GM19043 (cell line): Measurements from ENCODE around the gene ELAVL1.
A peak's percentile ranks its signal among the peaks of the same experiment; 100 is the strongest.
"Not testable (repeated sequence)": the region's sequence is repeated elsewhere in the genome, so short reads cannot be mapped to it uniquely, and the experiment has no call there.

ENCODE experiments used
- ATAC-seq: cut with Tn5 transposase; IDR thresholded peaks from one replicate; pipeline ENCODE4 v1.9.1; 2021; ENCODE audit warnings: low read depth; ENCODE audit not compliant: unreplicated experiment

The ELAVL1 gene

GRCh38 chr19:8005534-8006256, at the start of gene ELAVL1:
TSS of gene ELAVL1 (minus strand) at chr19:8005641. CDS start at chr19:7991815, 13,826 bp downstream.
- ATAC-seq, result peak; percentile 65

GRCh38 chr19:8054169-8054568, 48.7 kb upstream of the ELAVL1 start:
- no peak for ATAC-seq

- no peak for ATAC-seq
Measured at GRCh38 chr19:8052464-8052859, 47.0 kb upstream of the ELAVL1 start, which contains the start of gene CCL25. TSS of gene CCL25 (plus strand) at chr19:8052760. CDS start at chr19:8053050, 290 bp downstream.

GRCh38 chr19:8050274-8051096, 45.0 kb upstream of the ELAVL1 start:
- ATAC-seq, result peak; percentile 73

- no peak for ATAC-seq
Measured at GRCh38 chr19:8046569-8047165, 41.2 kb upstream of the ELAVL1 start.

GRCh38 chr19:8045872-8046568, 40.6 kb upstream of the ELAVL1 start:
- no peak for ATAC-seq

GRCh38 chr19:8044018-8044417, 38.6 kb upstream of the ELAVL1 start:
- ATAC-seq, result no peak

GRCh38 chr19:8042900-8043299, 37.5 kb upstream of the ELAVL1 start:
- no peak for ATAC-seq

GRCh38 chr19:8041531-8041931, 36.1 kb upstream of the ELAVL1 start:
- ATAC-seq, result no peak

GRCh38 chr19:8039231-8039630, 33.8 kb upstream of the ELAVL1 start:
- ATAC-seq, result no peak

- ATAC-seq, result no peak
Measured at GRCh38 chr19:8038815-8039214, 33.4 kb upstream of the ELAVL1 start.

GRCh38 chr19:8036434-8037099, 31.1 kb upstream of the ELAVL1 start:
- ATAC-seq, result no peak

- no peak for ATAC-seq
Measured at GRCh38 chr19:8034178-8034525, 28.7 kb upstream of the ELAVL1 start.

GRCh38 chr19:8033287-8034177, 28.1 kb upstream of the ELAVL1 start:
- ATAC-seq, result not testable (repeated sequence)

- no peak for ATAC-seq
Measured at GRCh38 chr19:8030960-8031359, 25.5 kb upstream of the ELAVL1 start.

- ATAC-seq, result no peak
Measured at GRCh38 chr19:8028951-8029491, 23.6 kb upstream of the ELAVL1 start.

GRCh38 chr19:8025316-8025715, 19.9 kb upstream of the ELAVL1 start:
- no peak for ATAC-seq

- not testable (repeated sequence) for ATAC-seq
Measured at GRCh38 chr19:8024256-8024655, 18.8 kb upstream of the ELAVL1 start.

GRCh38 chr19:8023371-8023770, 17.9 kb upstream of the ELAVL1 start:
- ATAC-seq, result no peak
